CD14-positive monocyte (primary cell): ENCODE measurements around the gene KRT17. TPM values are rescaled to one million over a fixed set of nuclear protein-coding genes. Genes with fewer than 3 reads are reported as not detected.
A peak's percentile ranks its signal among the peaks of the same experiment; 100 is the strongest.

Experiments
- DNase-seq, 3 donors: peaks; one replicate each; pipeline ENCODE4 v3.0.0-alpha.2; 2011 to 2022
- H2AFZ ChIP-seq: 2 replicates; pipeline ENCODE4 v1.6.0; 2012; ENCODE audit warnings: mild to moderate bottlenecking, low read depth, low read length, inconsistent platforms; ENCODE audit not compliant: insufficient read depth, poor library complexity, severe bottlenecking
- H3K27ac ChIP-seq, 2 donors: 1 replicate in 1 of 2; 2 replicates in 1 of 2; pipeline ENCODE4 v1.5.1; 2012 to 2013; ENCODE audit warnings: low read length in 2 of 2, control low read depth in 1 of 2, inconsistent platforms in 1 of 2, low read depth in 1 of 2, mild to moderate bottlenecking in 1 of 2
- H3K27me3 ChIP-seq, 2 donors: one replicate each; pipeline versions ENCODE4 v1.6.0 to v1.6.1; 2011 to 2013; ENCODE audit warnings: low read length in 2 of 2; ENCODE audit not compliant: control insufficient read depth in 2 of 2, insufficient read depth in 2 of 2
- H3K36me3 ChIP-seq, 2 donors: replicated peaks in 1 of 2; 1 replicate in 1 of 2; 2 replicates in 1 of 2; pipeline versions ENCODE4 v1.5.1 to v1.6.1; 2012 to 2013; ENCODE audit warnings: low read length in 2 of 2, control low read depth in 1 of 2, inconsistent platforms in 1 of 2, mild to moderate bottlenecking in 1 of 2; ENCODE audit not compliant: insufficient read depth in 2 of 2, control insufficient read depth in 1 of 2
- H3K4me1 ChIP-seq, 2 donors: 1 replicate in 1 of 2; 2 replicates in 1 of 2; pipeline versions ENCODE4 v1.5.1 to v1.6.1; 2012 to 2013; ENCODE audit warnings: low read length in 2 of 2, control low read depth in 1 of 2, inconsistent platforms in 1 of 2, mild to moderate bottlenecking in 1 of 2, moderate library complexity in 1 of 2; ENCODE audit not compliant: insufficient read depth in 2 of 2, control insufficient read depth in 1 of 2
- H3K4me2 ChIP-seq: replicated peaks from 2 replicates; pipeline ENCODE3; 2012; ENCODE audit warnings: low read length, moderate library complexity, mild to moderate bottlenecking; ENCODE audit not compliant: poor library complexity, severe bottlenecking; ENCODE audit errors: extremely low read depth
- H3K4me3 ChIP-seq, 3 experiments: fragments of 200-600 bp in 1 of 3; sonication (generic) in 1 of 3; replicated peaks in 1 of 3; 1 replicate in 2 of 3; 2 replicates in 1 of 3; pipeline ENCODE4 v1.5.1; 2011 to 2013; ENCODE audit warnings: low read length in 3 of 3, mild to moderate bottlenecking in 3 of 3, control low read depth in 2 of 3, low read depth in 2 of 3, inconsistent platforms in 1 of 3, moderate library complexity in 1 of 3
- H3K79me2 ChIP-seq: 2 replicates; pipeline ENCODE4 v1.6.0; 2012; ENCODE audit warnings: mild to moderate bottlenecking, control low read depth, inconsistent platforms, low read length, moderate library complexity; ENCODE audit not compliant: insufficient read depth
- H3K9ac ChIP-seq: 2 replicates; pipeline ENCODE4 v1.6.0; 2017; ENCODE audit warnings: low read length, mild to moderate bottlenecking; ENCODE audit not compliant: insufficient read depth, poor library complexity, severe bottlenecking
- H3K9me3 ChIP-seq, 2 donors: replicated peaks in 1 of 2; 1 replicate in 1 of 2; 2 replicates in 1 of 2; pipeline versions ENCODE4 v1.5.1 to v1.6.1; 2012 to 2013; ENCODE audit warnings: low read length in 2 of 2, control low read depth in 1 of 2; ENCODE audit not compliant: control insufficient read depth in 1 of 2, insufficient read depth in 1 of 2
- H4K20me1 ChIP-seq: 2 replicates; pipeline ENCODE4 v1.6.0; 2012; ENCODE audit warnings: mild to moderate bottlenecking, low read length, control low read depth, moderate library complexity; ENCODE audit not compliant: insufficient read depth
- H3K27ac Mint-ChIP-seq, 7 donors: one replicate each; pipeline ENCODE4 v1.8.0; 2020; ENCODE audit warnings: mild to moderate bottlenecking in 7 of 7, mixed read lengths in 7 of 7, moderate library complexity in 6 of 7, inconsistent platforms in 2 of 7
- H3K27me3 Mint-ChIP-seq, 3 donors: one replicate each; pipeline ENCODE4 v1.8.0; 2021 to 2022; ENCODE audit warnings: low read depth in 3 of 3, mild to moderate bottlenecking in 3 of 3, mixed read lengths in 3 of 3, moderate library complexity in 3 of 3, inconsistent platforms in 1 of 3
- H3K36me3 Mint-ChIP-seq, 2 donors: one replicate each; pipeline ENCODE4 v1.8.0; 2020; ENCODE audit warnings: mixed read lengths in 2 of 2, inconsistent platforms in 1 of 2, mild to moderate bottlenecking in 1 of 2
- H3K4me1 Mint-ChIP-seq: one replicate; pipeline ENCODE4 v1.8.0; 2020; ENCODE audit warnings: mild to moderate bottlenecking, mixed read lengths
- H3K4me3 Mint-ChIP-seq, 2 donors: one replicate each; pipeline ENCODE4 v1.8.0; 2020; ENCODE audit warnings: mild to moderate bottlenecking in 2 of 2, mixed read lengths in 2 of 2, moderate library complexity in 1 of 2
- H3K9me3 Mint-ChIP-seq, 7 donors: one replicate each; pipeline ENCODE4 v1.8.0; 2020 to 2022; ENCODE audit warnings: mixed read lengths in 7 of 7, mild to moderate bottlenecking in 6 of 7, moderate library complexity in 6 of 7, inconsistent platforms in 2 of 7
- WGBS: methylation state at CpG from one replicate; pipeline ENCODE4 v1.1.5; 2013; ENCODE audit warnings: missing lambda C conversion rate; ENCODE audit not compliant: insufficient coverage; 5-methylcytosine and 5-hydroxymethylcytosine counted together
- intact Hi-C, 2 donors: fragments of 100-400 bp; cut with micrococcal nuclease; formaldehyde crosslinking; loops; one replicate each; pipeline versions ENCODE4 v1.15.0 to v1.15.1; 2023
- polyA plus RNA-seq, 3 donors: library from polyadenylated mRNA; depleted of rRNA in 1 of 3; unstranded in 2 of 3; stranded (reverse) in 1 of 3; fragments of 300-500 nt in 2 of 3; fragments of >200 nt in 1 of 3; fragmentation: Illumina TruSeq in 2 of 3; gene quantifications; 1 replicate in 2 of 3; 2 replicates in 1 of 3; pipeline ENCODE4 v1.2.3, GENCODE V29; 2012 to 2021
- TF ChIP-seq, protein P1 (sequence below): fragments of 200-600 bp; IDR thresholded peaks from one replicate; pipeline ENCODE4 v1.8.0; 2022; ENCODE audit warnings: antibody characterized with exemption, mild to moderate bottlenecking

The KRT17 gene
- polyA plus RNA-seq, 3 donors: 0.49 TPM; not detected in 2

DNA sequence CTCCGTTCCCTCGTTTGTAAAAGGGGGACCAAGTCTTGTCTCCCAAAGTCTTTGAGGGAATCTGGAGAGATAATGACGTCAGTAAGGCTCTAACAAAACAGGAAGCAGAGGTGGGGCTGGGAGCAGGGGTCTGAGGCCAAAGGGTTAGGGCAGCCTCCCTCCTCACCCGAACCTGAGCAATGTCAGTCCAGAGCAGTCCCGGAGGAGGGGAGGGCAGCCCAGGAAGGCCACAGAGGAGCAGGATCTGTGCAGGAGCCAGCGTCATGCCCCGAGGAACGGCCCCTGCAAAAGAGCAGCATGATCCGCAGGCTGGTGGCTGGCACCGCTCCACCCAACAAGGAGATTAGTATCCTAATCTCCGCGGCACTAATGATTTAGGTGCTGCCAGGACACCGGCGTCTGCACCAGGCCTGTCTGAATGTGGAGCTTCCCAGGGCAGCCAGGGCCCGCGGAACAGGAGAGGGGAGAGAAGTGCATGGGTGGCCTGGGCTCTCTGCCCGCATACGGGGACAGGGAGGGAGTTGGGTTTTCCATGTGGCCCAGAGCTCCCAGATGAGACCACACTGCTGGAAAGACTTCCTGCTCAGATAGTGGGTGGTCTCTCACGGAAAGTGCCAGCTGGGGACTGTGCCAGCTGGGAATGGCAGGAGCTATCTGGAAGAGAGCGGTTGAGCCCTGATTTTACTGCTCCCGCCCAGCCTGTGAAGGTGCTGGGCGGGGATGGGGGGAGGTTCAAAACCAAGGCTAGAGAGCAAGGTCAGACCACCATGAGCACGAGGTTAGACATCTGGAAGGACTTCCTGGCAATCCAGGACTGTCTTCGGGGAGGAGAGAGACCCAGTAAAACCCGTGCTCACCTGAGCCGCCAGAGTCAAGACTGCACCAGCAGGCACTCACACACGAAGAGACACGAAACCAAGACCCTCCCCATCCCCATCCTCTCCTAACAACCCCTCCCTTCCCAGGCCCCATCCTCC is 11.0 kb upstream of the KRT17 start:
- Histone ChIP-seq H2AFZ (no peak overlapping the region), H3K36me3 (no peaks in the 10 kb centered on the region), H3K27me3 (no peaks in the 10 kb centered on the region), H3K4me1 (peaks cover 4 to 7% of the 10 kb centered on the region in 2 donors), H3K9me3 (no peaks in the 10 kb centered on the region), H4K20me1 (no peaks in the 10 kb centered on the region), H3K4me3 (no peak overlapping the region), H3K4me2 (no peak overlapping the region), H3K79me2 (no peaks in the 10 kb centered on the region), H3K27ac (no peak overlapping the region), H3K9ac (no peak overlapping the region)
- intact Hi-C loops: no loop called here
- Mint-ChIP-seq H3K4me3 (no peak overlapping the region), H3K27ac (peak overlapping the region in 1 of 7 donors; percentile 37), H3K36me3 (no peaks in the 10 kb centered on the region), H3K27me3 (peaks cover 0 to 4% (median 0%) of the 10 kb centered on the region in 3 donors), H3K4me1 (peaks cover 9% of the 10 kb centered on the region), H3K9me3 (no peaks in the 10 kb centered on the region)
- WGBS: 85% methylated on average over 26 of the region's 28 CpGs
- DNase-seq: no peak
- TF ChIP-seq, protein P1, sequence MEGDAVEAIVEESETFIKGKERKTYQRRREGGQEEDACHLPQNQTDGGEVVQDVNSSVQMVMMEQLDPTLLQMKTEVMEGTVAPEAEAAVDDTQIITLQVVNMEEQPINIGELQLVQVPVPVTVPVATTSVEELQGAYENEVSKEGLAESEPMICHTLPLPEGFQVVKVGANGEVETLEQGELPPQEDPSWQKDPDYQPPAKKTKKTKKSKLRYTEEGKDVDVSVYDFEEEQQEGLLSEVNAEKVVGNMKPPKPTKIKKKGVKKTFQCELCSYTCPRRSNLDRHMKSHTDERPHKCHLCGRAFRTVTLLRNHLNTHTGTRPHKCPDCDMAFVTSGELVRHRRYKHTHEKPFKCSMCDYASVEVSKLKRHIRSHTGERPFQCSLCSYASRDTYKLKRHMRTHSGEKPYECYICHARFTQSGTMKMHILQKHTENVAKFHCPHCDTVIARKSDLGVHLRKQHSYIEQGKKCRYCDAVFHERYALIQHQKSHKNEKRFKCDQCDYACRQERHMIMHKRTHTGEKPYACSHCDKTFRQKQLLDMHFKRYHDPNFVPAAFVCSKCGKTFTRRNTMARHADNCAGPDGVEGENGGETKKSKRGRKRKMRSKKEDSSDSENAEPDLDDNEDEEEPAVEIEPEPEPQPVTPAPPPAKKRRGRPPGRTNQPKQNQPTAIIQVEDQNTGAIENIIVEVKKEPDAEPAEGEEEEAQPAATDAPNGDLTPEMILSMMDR: no peak

DNA sequence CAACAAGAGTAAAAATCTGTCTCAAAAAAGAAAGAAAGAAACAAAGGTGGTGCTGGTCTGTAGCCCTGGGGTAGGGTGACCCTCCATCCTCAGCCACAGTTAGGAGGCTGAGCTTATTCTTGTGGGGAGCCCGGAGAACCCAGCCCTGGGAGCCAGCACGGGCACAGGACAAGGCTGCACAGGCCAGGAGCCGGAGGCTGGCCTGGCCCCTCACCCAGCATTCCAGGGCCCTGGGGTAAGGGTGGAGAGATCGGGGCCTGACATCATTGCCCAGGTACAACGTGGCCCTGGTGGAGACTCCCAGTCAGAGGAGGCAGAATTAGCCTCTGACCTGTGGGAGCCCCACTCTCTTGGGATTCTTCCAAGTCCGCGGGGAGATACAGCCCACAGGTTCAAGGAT is 10.3 kb upstream of the KRT17 start:
- H3K9me3 ChIP-seq: no peaks in the 10 kb centered on the region
- Mint-ChIP-seq H3K9me3 (no peaks in the 10 kb centered on the region), H3K27ac (peak overlapping the region in 1 of 7 donors; percentile 37), H3K36me3 (no peaks in the 10 kb centered on the region), H3K4me1 (peaks cover 9% of the 10 kb centered on the region), H3K27me3 (peaks cover 0 to 4% (median 0%) of the 10 kb centered on the region in 3 donors), H3K4me3 (no peak overlapping the region)
- intact Hi-C loops: no loop called here
- WGBS: 90% methylated on average over 4 of the region's 7 CpGs
- H3K27ac ChIP-seq: no peak overlapping the region
- no peak overlapping the region for H3K9ac ChIP-seq
- no peaks in the 10 kb centered on the region for H3K79me2 ChIP-seq
- H3K4me3 ChIP-seq: no peak overlapping the region
- H3K27me3 ChIP-seq: no peaks in the 10 kb centered on the region
- TF ChIP-seq, protein P1: no peak
- H3K36me3 ChIP-seq: no peaks in the 10 kb centered on the region
- no peaks in the 10 kb centered on the region for H4K20me1 ChIP-seq
- no peak overlapping the region for H3K4me2 ChIP-seq
- H2AFZ ChIP-seq: no peak overlapping the region
- H3K4me1 ChIP-seq: peaks cover 4 to 7% of the 10 kb centered on the region in 2 donors
- no peak for DNase-seq
